HG03025 (cell line): ENCODE data around the gene CMSS1.

ENCODE experiments used
- ATAC-seq: cut with Tn5 transposase; IDR thresholded peaks from one replicate; pipeline ENCODE4 v1.9.1; 2021; ENCODE audit warnings: mild to moderate bottlenecking, moderate library complexity; ENCODE audit not compliant: unreplicated experiment, low FRiP score

CMSS1 gene

DNA sequence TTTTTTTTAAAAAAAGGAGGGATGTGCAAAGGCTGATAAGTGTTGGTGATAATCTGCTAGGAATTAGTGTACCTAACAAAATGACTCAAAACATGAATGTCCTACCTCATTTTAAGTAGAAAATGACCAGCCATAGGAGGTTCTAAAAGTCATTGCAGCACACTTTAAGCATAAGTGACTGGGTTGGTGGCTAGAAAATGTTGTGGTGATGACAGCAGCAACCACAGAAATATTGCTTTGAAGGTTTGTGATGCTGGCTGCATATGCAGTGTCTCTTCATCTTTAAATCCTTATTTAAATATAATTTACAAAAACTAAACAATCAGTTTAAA, 55.2 kb downstream of the CMSS1 start:
- no peak for ATAC-seq

- no peak for ATAC-seq
These were observed 55.8 kb downstream of the CMSS1 start for GRCh38 chr3:99873269-99874102.

GRCh38 chr3:99874237-99875002, 56.8 kb downstream of the CMSS1 start:
- ATAC-seq: no peak

GRCh38 chr3:99875581-99875928, 57.9 kb downstream of the CMSS1 start:
- no peak for ATAC-seq

DNA sequence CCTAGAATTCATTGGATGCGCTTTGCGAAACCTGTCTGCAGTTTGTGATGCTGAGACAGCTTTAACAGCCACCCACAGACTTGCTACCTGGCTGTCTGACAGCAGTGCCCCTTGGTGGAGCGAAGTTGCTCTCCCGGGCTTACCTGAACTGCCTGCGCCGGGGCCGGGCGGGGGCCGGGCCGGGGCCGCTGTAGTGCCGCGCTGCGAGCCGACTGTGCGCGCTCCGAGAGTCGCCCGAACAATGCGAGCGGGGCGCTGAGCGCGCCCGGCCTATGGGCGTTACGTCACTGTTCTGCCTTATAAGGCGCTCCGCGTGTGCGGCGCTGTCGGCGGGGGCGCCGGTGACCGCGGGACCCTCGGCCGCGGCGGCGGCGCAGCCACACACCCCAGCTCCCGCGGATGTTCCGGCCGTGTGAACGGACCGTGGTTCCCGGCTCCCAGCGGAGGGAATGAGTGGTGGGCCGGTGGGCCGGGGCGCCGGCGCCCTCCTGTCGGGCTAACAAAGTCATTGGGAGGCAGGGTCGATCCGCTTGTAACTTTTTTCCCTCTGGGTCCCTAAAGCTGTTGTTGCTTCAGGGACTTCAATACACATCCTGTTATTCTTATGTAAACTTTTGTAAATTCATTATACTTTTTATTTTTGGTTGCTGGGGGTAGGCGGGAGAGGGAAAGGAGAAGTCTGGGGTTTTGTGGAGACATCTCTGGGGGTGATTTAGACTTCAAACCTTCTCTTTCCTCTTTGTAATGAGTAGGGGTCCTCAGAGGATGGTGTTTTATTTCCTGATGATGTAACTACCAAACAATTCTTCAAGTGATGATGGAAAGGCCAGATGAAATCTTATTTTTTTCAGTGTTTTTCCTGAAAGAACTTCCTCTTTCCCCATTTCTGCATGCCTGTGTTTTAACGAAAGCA, 58.5 kb downstream of the CMSS1 start:
- peak; percentile 93 for ATAC-seq

- no peak for ATAC-seq
These were observed 59.4 kb downstream of the CMSS1 start for GRCh38 chr3:99877031-99877579.

- ATAC-seq: no peak
These were observed 60.3 kb downstream of the CMSS1 start for GRCh38 chr3:99878005-99878404.

DNA sequence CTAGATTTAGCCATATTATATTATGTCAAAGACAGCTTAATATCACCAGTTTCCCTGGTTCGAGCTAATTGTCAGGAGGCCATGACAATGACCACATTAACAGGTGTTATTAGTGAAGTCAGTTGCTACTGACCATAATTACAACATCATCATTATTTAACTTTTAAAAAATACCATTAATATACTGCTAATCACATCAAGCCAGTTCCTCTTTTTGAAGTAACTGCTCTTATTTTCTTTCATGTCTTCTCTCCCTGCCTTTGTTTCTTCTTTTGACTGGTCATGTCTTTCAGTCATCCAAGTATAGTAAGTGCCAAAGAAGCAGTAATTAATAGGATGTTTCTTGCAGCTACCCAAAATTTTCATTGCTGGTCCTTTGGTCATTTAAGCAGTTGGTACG, 61.6 kb downstream of the CMSS1 start:
- ATAC-seq: no peak

DNA sequence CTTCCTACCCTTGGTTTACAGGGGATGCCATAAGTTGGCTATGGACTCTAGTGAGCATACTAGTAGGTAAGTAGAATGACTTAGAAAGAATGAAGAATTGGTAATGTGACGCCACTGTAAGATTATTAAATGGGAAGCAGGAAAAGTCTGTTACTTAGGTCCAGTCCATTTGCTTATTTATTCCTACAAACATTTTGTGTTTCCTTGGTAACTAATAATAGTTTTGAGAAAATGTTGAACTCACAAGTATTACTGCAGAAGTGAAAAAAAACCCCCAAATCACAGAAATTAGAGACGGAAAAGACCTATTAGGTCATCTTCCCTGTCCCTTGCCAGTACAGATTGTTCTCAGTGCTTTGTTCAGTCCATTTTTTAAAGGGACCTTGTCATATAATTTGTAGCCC, 63.5 kb downstream of the CMSS1 start:
- ATAC-seq: no peak

DNA sequence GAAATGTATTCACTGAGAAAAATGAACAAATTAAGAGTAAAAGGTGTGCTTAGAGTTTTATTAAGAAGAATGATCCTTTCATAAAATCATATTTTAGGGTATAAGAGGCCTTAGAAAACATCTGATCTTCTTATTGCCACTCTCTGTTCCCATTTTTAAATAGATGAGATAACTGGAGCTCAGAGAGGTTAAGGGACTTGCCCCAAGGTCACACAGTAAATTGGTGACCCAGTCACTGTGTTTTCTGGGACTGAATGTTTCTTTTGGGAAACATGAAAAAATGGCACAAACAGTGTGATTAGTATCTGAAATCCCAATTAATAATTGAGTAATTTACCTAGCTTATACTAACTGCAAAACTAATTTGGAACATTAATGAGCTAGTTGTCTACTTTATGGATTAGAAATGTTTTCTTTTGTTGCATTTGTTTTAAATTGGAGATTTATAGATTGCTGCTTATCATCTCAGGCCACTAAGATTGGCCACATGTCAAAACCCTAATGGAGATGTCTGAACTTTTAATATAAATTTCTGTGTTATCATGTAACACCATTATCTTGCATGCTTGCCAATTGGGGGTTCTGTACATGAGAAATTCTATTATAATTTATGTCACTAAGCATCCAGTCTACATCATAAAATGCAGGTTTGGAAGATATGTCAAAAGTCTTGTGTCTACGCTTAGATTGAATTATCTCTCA, 64.9 kb downstream of the CMSS1 start:
- ATAC-seq: no peak

DNA sequence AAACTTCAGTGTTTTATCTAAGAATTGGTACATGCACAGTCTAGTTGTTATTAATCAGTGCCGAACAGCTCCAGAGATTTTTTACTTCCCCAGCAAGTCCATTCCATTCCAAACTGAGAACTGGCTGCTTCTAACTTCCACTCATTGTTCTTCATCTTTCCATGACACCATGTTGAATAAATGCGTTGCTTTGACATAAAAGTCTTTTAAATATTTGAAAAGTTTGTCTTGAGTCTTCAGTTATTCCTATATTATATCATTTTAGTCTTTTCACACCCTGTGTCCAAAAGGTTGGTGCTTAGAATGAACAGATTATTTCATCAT, 65.4 kb downstream of the CMSS1 start:
- no peak for ATAC-seq

- ATAC-seq: no peak
These were observed 66.0 kb downstream of the CMSS1 start for GRCh38 chr3:99883693-99884092.

GRCh38 chr3:99884484-99884883, 66.8 kb downstream of the CMSS1 start:
- no peak for ATAC-seq

DNA sequence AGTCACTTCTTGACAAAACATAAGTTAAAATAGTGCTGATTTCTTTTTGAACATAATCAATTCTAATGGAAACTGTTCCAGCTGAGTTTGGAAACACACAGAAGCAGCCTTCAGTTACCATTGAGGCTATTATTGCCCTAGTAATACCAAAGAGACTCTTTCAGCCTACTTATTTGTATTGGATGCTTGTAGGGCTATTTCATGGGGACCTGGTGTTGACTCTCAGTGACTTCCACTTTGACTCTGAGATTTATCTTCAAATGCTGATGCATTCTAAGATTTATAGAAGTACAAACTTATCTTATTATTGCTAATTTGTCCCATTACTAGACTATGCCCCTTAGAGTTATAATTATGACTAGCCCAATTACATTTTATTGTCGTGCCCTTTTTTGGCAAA, 67.4 kb downstream of the CMSS1 start:
- ATAC-seq: no peak

DNA sequence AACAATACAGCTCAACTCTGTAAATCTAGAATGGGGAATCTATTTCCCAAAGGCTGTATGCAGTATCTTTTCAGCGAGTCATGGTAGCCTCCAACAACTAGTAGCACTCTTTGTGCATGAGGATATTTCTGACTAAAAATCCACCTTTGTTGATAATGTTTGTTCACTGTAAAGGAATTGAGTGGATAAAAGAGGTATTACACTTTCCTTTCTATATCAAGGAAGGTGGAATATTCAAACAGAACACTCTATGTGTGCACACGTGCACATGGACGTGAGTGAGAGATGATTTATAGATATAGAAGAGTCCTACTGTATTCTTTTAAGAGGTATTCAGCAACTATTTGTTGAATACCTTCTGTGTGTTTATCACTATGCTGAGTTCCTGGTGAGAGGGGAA, 68.2 kb downstream of the CMSS1 start:
- no peak for ATAC-seq

- no peak for ATAC-seq
These were observed 74.1 kb downstream of the CMSS1 start for GRCh38 chr3:99891610-99892285.

DNA sequence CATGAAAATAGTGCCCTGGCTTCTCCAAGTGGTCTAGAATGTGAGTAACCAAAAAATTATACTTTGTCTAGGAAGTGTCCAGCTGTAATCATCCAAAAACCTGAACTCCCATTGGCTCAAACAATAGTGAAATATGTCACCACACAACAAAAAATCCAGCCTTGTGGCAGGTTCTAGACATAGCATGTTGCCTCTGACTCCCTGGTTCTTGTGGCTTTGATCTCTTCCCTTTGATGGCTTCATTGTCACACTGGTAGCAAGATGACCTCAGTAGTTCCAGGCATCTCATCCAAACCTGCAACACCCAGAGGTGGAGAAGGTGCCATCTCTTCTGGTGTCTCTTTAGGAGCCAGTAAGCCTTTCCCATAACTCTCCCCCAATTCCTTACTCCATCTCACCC, 74.7 kb downstream of the CMSS1 start:
- ATAC-seq: no peak

GRCh38 chr3:99895131-99895696, 77.6 kb downstream of the CMSS1 start:
- no peak for ATAC-seq

- no peak for ATAC-seq
These were observed 78.2 kb downstream of the CMSS1 start for GRCh38 chr3:99895703-99896441.
